Fibroblast of lung (primary cell): ENCODE measurements around the gene CDK4. TPM values are rescaled to one million over a fixed set of nuclear protein-coding genes. Genes with fewer than 3 reads are reported as not detected.

Experiments
- DNase-seq, 2 donors: peaks; one replicate each; pipeline versions ENCODE4 v3.0.0 to v3.0.0-alpha.2; 2010; ENCODE audit warnings: low read depth in 2 of 2
- H2AFZ ChIP-seq: 2 replicates; pipeline ENCODE4 v1.5.1; 2012; ENCODE audit warnings: low read length, control low read depth, inconsistent platforms
- H3K27ac ChIP-seq: 2 replicates; pipeline ENCODE4 v1.5.1; 2011; ENCODE audit warnings: low read length, control low read depth; ENCODE audit not compliant: insufficient read depth
- H3K27me3 ChIP-seq: 2 replicates; pipeline ENCODE4 v1.5.1; 2011; ENCODE audit warnings: mild to moderate bottlenecking, low read length; ENCODE audit not compliant: control insufficient read depth, insufficient read depth
- H3K36me3 ChIP-seq: 2 replicates; pipeline ENCODE4 v1.5.1; 2011; ENCODE audit warnings: low read length; ENCODE audit not compliant: control insufficient read depth, insufficient read depth
- H3K4me1 ChIP-seq: 2 replicates; pipeline ENCODE4 v1.5.1; 2011; ENCODE audit warnings: low read length; ENCODE audit not compliant: control insufficient read depth, insufficient read depth; ENCODE audit errors: extremely low read depth
- H3K4me2 ChIP-seq: 2 replicates; pipeline ENCODE4 v1.5.1; 2011; ENCODE audit warnings: low read length, control low read depth; ENCODE audit not compliant: insufficient read depth; ENCODE audit errors: extremely low read depth
- H3K4me3 ChIP-seq, 4 experiments: fragments of 200-600 bp in 1 of 4; sonication (generic) in 1 of 4; replicated peaks in 1 of 4; 2 replicates each; pipeline ENCODE4 v1.5.1; 2011 to 2016; ENCODE audit warnings: low read length in 4 of 4, low read depth in 3 of 4, mild to moderate bottlenecking in 3 of 4, control low read depth in 2 of 4, inconsistent platforms in 1 of 4, mixed read lengths in 1 of 4; ENCODE audit not compliant: insufficient read depth in 1 of 4; ENCODE audit errors: control extremely low read depth in 1 of 4
- H3K79me2 ChIP-seq: 2 replicates; pipeline ENCODE4 v1.5.1; 2012; ENCODE audit warnings: mild to moderate bottlenecking, low read length, inconsistent platforms; ENCODE audit not compliant: control insufficient read depth, insufficient read depth
- H3K9ac ChIP-seq: 2 replicates; pipeline ENCODE4 v1.5.1; 2011; ENCODE audit warnings: mild to moderate bottlenecking, low read length, control low read depth; ENCODE audit not compliant: insufficient read depth
- H3K9me3 ChIP-seq: 2 replicates; pipeline ENCODE4 v1.5.1; 2012; ENCODE audit warnings: low read depth, low read length; ENCODE audit not compliant: control insufficient read depth, insufficient read depth
- H4K20me1 ChIP-seq: 2 replicates; pipeline ENCODE4 v1.5.1; 2011; ENCODE audit warnings: low read length; ENCODE audit not compliant: control insufficient read depth, insufficient read depth; ENCODE audit errors: extremely low read depth
- EZH2 ChIP-seq: IDR thresholded peaks from 2 replicates; pipeline ENCODE4 v1.5.1; 2012; ENCODE audit warnings: low read length, control low read depth, mild to moderate bottlenecking; ENCODE audit errors: missing control alignments
- polyA plus RNA-seq, 2 donors: library from polyadenylated mRNA; depleted of rRNA in 1 of 2; stranded (reverse) in 1 of 2; unstranded in 1 of 2; fragments of >200 nt; gene quantifications; 2 replicates each; pipeline ENCODE4 v1.2.1, GENCODE V29; 2011 to 2012; ENCODE audit warnings: missing spikeins in 1 of 2
- total RNA-seq: library from RNA; depleted of rRNA; stranded (reverse); fragments of >200 nt; gene quantifications from 2 replicates; pipeline ENCODE4 v1.2.1, GENCODE V29; 2014
- TF ChIP-seq, protein P1 (sequence below), 2 donors: IDR thresholded peaks in 1 of 2; conservative IDR thresholded peaks in 1 of 2; 1 replicate in 1 of 2; 2 replicates in 1 of 2; pipeline ENCODE4 v1.5.1; 2011 to 2012; ENCODE audit warnings: low read length in 2 of 2, control low read depth in 1 of 2, inconsistent platforms in 1 of 2, low read depth in 1 of 2, mild to moderate bottlenecking in 1 of 2

Gene CDK4
- total and polyA plus RNA-seq, 2 donors (not counting 1 experiment from before 2014, with no cell fraction given) = 183 to 233 TPM

DNA sequence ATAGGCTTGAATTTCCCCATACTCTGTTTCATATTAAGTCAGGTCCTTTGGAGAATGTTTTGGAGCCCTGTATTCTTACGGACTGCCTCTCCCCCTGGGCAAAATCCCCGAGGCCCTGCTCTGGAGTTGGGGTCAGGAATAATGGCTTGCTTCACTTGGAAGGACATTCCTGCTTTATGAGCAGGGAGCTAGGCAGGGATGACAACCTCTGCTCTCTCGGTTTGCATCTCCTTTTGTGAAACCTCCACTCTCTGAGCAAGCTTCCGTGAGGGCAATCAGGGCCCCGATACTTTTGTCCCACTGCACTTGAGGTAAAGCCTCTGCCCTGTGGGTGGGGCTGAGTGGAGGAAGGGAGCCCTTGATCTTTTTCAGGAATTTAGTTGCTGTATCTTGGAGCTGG lies 38.9 kb downstream of the CDK4 start:
- H3K4me1 ChIP-seq = no peaks in the 10 kb centered on the region
- H3K9ac ChIP-seq = no peak overlapping the region
- no peak overlapping the region for H3K4me2 ChIP-seq
- H3K27me3 ChIP-seq = no peaks in the 10 kb centered on the region
- peaks cover 9% of the 10 kb centered on the region for H3K36me3 ChIP-seq
- no peaks in the 10 kb centered on the region for H3K79me2 ChIP-seq
- H2AFZ ChIP-seq = no peak overlapping the region
- TF ChIP-seq EZH2 = no peak
- TF ChIP-seq, protein P1, sequence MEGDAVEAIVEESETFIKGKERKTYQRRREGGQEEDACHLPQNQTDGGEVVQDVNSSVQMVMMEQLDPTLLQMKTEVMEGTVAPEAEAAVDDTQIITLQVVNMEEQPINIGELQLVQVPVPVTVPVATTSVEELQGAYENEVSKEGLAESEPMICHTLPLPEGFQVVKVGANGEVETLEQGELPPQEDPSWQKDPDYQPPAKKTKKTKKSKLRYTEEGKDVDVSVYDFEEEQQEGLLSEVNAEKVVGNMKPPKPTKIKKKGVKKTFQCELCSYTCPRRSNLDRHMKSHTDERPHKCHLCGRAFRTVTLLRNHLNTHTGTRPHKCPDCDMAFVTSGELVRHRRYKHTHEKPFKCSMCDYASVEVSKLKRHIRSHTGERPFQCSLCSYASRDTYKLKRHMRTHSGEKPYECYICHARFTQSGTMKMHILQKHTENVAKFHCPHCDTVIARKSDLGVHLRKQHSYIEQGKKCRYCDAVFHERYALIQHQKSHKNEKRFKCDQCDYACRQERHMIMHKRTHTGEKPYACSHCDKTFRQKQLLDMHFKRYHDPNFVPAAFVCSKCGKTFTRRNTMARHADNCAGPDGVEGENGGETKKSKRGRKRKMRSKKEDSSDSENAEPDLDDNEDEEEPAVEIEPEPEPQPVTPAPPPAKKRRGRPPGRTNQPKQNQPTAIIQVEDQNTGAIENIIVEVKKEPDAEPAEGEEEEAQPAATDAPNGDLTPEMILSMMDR (conservative IDR thresholded peaks at IDR 0.05 in 1 of 2, IDR thresholded peaks at IDR 0.05 in 1 of 2; ENCODE audit: low read depth in 1 of 2, low read length in 2 of 2) = no peak
- no peak overlapping the region for H3K27ac ChIP-seq
- no peak for DNase-seq
- no peaks in the 10 kb centered on the region for H4K20me1 ChIP-seq
- H3K4me3 ChIP-seq = no peak overlapping the region
- no peaks in the 10 kb centered on the region for H3K9me3 ChIP-seq

DNA sequence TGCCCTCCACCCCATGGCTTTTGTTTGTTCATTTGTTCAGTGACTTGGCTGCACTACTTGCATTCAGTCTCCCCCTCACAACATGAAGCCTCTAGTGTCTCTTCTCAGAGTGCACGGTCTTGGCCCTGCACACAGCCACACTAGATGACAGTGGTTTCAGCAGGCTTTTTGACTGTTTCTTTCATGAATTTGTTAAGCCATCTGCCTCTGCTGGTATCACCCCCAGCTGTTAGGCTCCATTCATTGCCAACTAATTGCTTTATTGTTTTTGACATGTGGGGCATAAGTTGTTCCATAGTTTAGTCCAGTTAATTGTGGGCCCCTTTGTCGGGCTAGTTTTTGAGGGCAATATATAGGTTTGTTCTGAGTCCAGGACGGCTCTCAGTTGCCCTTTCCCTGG lies 39.4 kb downstream of the CDK4 start:
- H3K36me3 ChIP-seq = peaks cover 6% of the 10 kb centered on the region
- TF ChIP-seq EZH2 = no peak
- TF ChIP-seq, protein P1 (conservative IDR thresholded peaks at IDR 0.05 in 1 of 2, IDR thresholded peaks at IDR 0.05 in 1 of 2; ENCODE audit: low read depth in 1 of 2, low read length in 2 of 2) = no peak

DNA sequence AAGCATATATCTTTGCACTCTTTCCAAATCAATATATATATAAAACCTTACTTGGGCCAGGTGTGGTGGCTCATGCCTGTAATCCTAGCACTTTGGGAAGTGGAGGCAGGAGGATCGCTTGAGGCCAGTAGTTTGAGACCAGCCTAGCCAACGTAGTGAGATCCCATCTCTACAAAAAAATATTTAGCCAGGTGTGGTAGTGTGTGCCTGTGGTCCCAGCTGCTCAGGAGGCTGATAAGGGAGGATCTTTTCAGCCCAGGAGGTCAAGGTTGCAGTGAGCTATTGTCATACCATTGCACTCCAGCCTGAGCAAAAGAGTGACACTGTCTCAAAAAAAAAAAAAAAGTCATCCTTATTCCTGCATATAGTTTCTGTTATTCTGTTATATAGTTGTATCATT lies 43.8 kb downstream of the CDK4 start:
- no peaks in the 10 kb centered on the region for H3K9me3 ChIP-seq
- no peaks in the 10 kb centered on the region for H3K79me2 ChIP-seq
- no peak overlapping the region for H2AFZ ChIP-seq
- no peak for TF ChIP-seq EZH2
- TF ChIP-seq, protein P1 (conservative IDR thresholded peaks at IDR 0.05 in 1 of 2, IDR thresholded peaks at IDR 0.05 in 1 of 2; ENCODE audit: low read depth in 1 of 2, low read length in 2 of 2) = no peak
- no peaks in the 10 kb centered on the region for H4K20me1 ChIP-seq
- no peak overlapping the region for H3K27ac ChIP-seq
- no peaks in the 10 kb centered on the region for H3K4me1 ChIP-seq
- H3K36me3 ChIP-seq = no peaks in the 10 kb centered on the region
- H3K27me3 ChIP-seq = no peaks in the 10 kb centered on the region
- H3K4me2 ChIP-seq = no peak overlapping the region
- H3K4me3 ChIP-seq = no peak overlapping the region
- DNase-seq = no peak
- H3K9ac ChIP-seq = no peak overlapping the region

More for the DNA sequence above, 39.4 kb downstream of the CDK4 start:
- Histone ChIP-seq H3K9me3 (no peaks in the 10 kb centered on the region), H3K4me2 (no peak overlapping the region), H2AFZ (no peak overlapping the region), H3K4me3 (no peak overlapping the region), H3K27me3 (no peaks in the 10 kb centered on the region), H3K4me1 (no peaks in the 10 kb centered on the region), H3K79me2 (no peaks in the 10 kb centered on the region), H4K20me1 (no peaks in the 10 kb centered on the region), H3K9ac (no peak overlapping the region), H3K27ac (no peak overlapping the region)
- DNase-seq = no peak
